HEK293 (cell line): ENCODE results near the gene PAK6.

ENCODE experiments used
- CTCF ChIA-PET: fragments of 350-600 bp; formaldehyde crosslinking; extraction: SDS; loops from one replicate; lab custom pipeline; 2021; ENCODE audit warnings: antibody characterized with exemption; lab: Yijun Ruan, JAX
- POLR2A ChIA-PET: fragments of 300-600 bp; formaldehyde crosslinking; extraction: SDS; loops from one replicate; lab custom pipeline; 2020; ENCODE audit warnings: antibody characterized with exemption, inconsistent platforms; lab: Yijun Ruan, JAX
- H3K27ac ChIP-seq: fragments of 200-500 bp; sonication (Bioruptor generic); 2 replicates; pipeline ENCODE4 v1.5.1; 2014; ENCODE audit warnings: low read depth, low read length, control low read depth, inconsistent platforms; ENCODE audit errors: extremely low read depth
- H3K36me3 ChIP-seq, 2 experiments: fragments of 200-500 bp in 1 of 2; sonication (Bioruptor generic) in 1 of 2; 1 replicate in 1 of 2; 2 replicates in 1 of 2; pipeline ENCODE4 v1.5.1; 2014 to 2017; ENCODE audit warnings: inconsistent platforms in 2 of 2, low read length in 2 of 2; ENCODE audit not compliant: control insufficient read depth in 2 of 2, insufficient read depth in 1 of 2
- H3K4me1 ChIP-seq: fragments of 200-500 bp; sonication (Bioruptor generic); 2 replicates; pipeline ENCODE4 v1.5.1; 2014; ENCODE audit warnings: mild to moderate bottlenecking, low read length, inconsistent platforms; ENCODE audit not compliant: control insufficient read depth, insufficient read depth
- H3K4me3 ChIP-seq: 2 replicates; pipeline ENCODE4 v1.5.1; 2011; ENCODE audit warnings: low read depth, mild to moderate bottlenecking, control low read depth, low read length, moderate library complexity
- H3K9me3 ChIP-seq: fragments of 200-500 bp; sonication (Bioruptor generic); 2 replicates; pipeline ENCODE4 v1.5.1; 2014; ENCODE audit warnings: low read depth, low read length, inconsistent platforms; ENCODE audit not compliant: control insufficient read depth, insufficient read depth
- EGR2 ChIP-seq: fragments of 450-650 bp; formaldehyde crosslinking; IDR thresholded peaks from 2 replicates; pipeline ENCODE4 v1.5.1; 2016; ENCODE audit warnings: low read depth, missing biosample characterization, missing genetic modification characterization
- IKZF3 ChIP-seq: fragments of 450-650 bp; IDR thresholded peaks from 2 replicates; pipeline ENCODE4 v1.5.0; 2018; ENCODE audit warnings: missing biosample characterization, mild to moderate bottlenecking, missing genetic modification characterization, moderate library complexity
- KLF17 ChIP-seq: fragments of 450-650 bp; formaldehyde crosslinking; IDR thresholded peaks from 2 replicates; pipeline ENCODE4 v1.5.1; 2016; ENCODE audit warnings: missing biosample characterization, missing genetic modification characterization
- OSR2 ChIP-seq: fragments of 450-650 bp; formaldehyde crosslinking; IDR thresholded peaks from 2 replicates; pipeline ENCODE4 v1.5.1; 2016; ENCODE audit warnings: missing biosample characterization, missing genetic modification characterization
- PRDM1 ChIP-seq: fragments of 450-650 bp; formaldehyde crosslinking; IDR thresholded peaks from 2 replicates; pipeline ENCODE4; 2016; ENCODE audit warnings: missing biosample characterization, missing genetic modification characterization
- REPIN1 ChIP-seq: fragments of 450-650 bp; formaldehyde crosslinking; IDR thresholded peaks from 2 replicates; pipeline ENCODE4 v1.5.1; 2017; ENCODE audit warnings: missing biosample characterization, missing genetic modification characterization, low read depth
- SP7 ChIP-seq: fragments of 450-650 bp; formaldehyde crosslinking; IDR thresholded peaks from 2 replicates; pipeline ENCODE4 v1.5.1; 2016; ENCODE audit warnings: missing biosample characterization, missing genetic modification characterization
- WT1 ChIP-seq: fragments of 450-650 bp; formaldehyde crosslinking; IDR thresholded peaks from 2 replicates; pipeline ENCODE4 v1.5.1; 2016; ENCODE audit warnings: missing biosample characterization, missing genetic modification characterization
- ZBTB20 ChIP-seq: fragments of 450-650 bp; formaldehyde crosslinking; IDR thresholded peaks from 2 replicates; pipeline ENCODE4 v1.5.1; 2016; ENCODE audit warnings: missing biosample characterization, missing genetic modification characterization
- ZBTB8A ChIP-seq: fragments of 450-650 bp; formaldehyde crosslinking; IDR thresholded peaks from 2 replicates; pipeline ENCODE4 v1.5.1; 2016; ENCODE audit warnings: missing biosample characterization, missing genetic modification characterization
- ZNF155 ChIP-seq: fragments of 450-650 bp; formaldehyde crosslinking; IDR thresholded peaks from 2 replicates; pipeline ENCODE4 v1.5.1; 2016; ENCODE audit warnings: missing biosample characterization, missing genetic modification characterization
- ZNF341 ChIP-seq: fragments of 450-650 bp; formaldehyde crosslinking; IDR thresholded peaks from 2 replicates; pipeline ENCODE4; 2016; ENCODE audit warnings: low read depth, missing biosample characterization, missing genetic modification characterization
- ZNF366 ChIP-seq: fragments of 450-650 bp; formaldehyde crosslinking; conservative IDR thresholded peaks from 2 replicates; pipeline ENCODE4 v1.5.1; 2016; ENCODE audit warnings: missing biosample characterization, missing genetic modification characterization
- ZNF398 ChIP-seq: fragments of 450-650 bp; formaldehyde crosslinking; IDR thresholded peaks from 2 replicates; pipeline ENCODE4 v1.5.1; 2017; ENCODE audit warnings: missing biosample characterization, missing genetic modification characterization
- ZNF600 ChIP-seq: fragments of 450-650 bp; formaldehyde crosslinking; IDR thresholded peaks from 2 replicates; pipeline ENCODE4 v1.5.1; 2016; ENCODE audit warnings: missing biosample characterization, missing genetic modification characterization
- ZNF610 ChIP-seq: fragments of 450-650 bp; formaldehyde crosslinking; IDR thresholded peaks from 2 replicates; pipeline ENCODE4 v1.5.1; 2016; ENCODE audit warnings: missing biosample characterization, missing genetic modification characterization, borderline replicate concordance
- ZNF660 ChIP-seq: fragments of 450-650 bp; IDR thresholded peaks from 2 replicates; pipeline ENCODE4 v1.5.1; 2018; ENCODE audit warnings: missing biosample characterization, mild to moderate bottlenecking, missing genetic modification characterization
- TF ChIP-seq, protein P1 (sequence below): fragments of 450-650 bp; formaldehyde crosslinking; IDR thresholded peaks from 2 replicates; pipeline ENCODE4 v1.5.1; 2016; ENCODE audit warnings: missing biosample characterization, missing genetic modification characterization
- TF ChIP-seq, protein P2 (sequence below): fragments of 450-650 bp; formaldehyde crosslinking; IDR thresholded peaks from 2 replicates; pipeline ENCODE4 v1.5.1; 2016; ENCODE audit warnings: missing biosample characterization, missing genetic modification characterization
- TF ChIP-seq, protein P3 (sequence below): fragments of 450-650 bp; formaldehyde crosslinking; optimal IDR thresholded peaks from 2 replicates; pipeline ENCODE3; 2016; ENCODE audit warnings: missing biosample characterization, mild to moderate bottlenecking, missing genetic modification characterization
- TF ChIP-seq, protein P4 (sequence below): fragments of 450-650 bp; formaldehyde crosslinking; IDR thresholded peaks from 2 replicates; pipeline ENCODE4 v1.5.1; 2017; ENCODE audit warnings: missing biosample characterization, missing genetic modification characterization

PAK6 gene

GRCh38 chr15:40322531-40323238 lies 83.8 kb downstream of the PAK6 start (continued):
- peak; percentile 32; the same call in 1 of the 2 replicates for TF ChIP-seq ZNF366
- peak; percentile 96 for TF ChIP-seq PRDM1
- peak; percentile 80 for TF ChIP-seq WT1 (tag by site-specific recombination)
- TF ChIP-seq, protein P1, sequence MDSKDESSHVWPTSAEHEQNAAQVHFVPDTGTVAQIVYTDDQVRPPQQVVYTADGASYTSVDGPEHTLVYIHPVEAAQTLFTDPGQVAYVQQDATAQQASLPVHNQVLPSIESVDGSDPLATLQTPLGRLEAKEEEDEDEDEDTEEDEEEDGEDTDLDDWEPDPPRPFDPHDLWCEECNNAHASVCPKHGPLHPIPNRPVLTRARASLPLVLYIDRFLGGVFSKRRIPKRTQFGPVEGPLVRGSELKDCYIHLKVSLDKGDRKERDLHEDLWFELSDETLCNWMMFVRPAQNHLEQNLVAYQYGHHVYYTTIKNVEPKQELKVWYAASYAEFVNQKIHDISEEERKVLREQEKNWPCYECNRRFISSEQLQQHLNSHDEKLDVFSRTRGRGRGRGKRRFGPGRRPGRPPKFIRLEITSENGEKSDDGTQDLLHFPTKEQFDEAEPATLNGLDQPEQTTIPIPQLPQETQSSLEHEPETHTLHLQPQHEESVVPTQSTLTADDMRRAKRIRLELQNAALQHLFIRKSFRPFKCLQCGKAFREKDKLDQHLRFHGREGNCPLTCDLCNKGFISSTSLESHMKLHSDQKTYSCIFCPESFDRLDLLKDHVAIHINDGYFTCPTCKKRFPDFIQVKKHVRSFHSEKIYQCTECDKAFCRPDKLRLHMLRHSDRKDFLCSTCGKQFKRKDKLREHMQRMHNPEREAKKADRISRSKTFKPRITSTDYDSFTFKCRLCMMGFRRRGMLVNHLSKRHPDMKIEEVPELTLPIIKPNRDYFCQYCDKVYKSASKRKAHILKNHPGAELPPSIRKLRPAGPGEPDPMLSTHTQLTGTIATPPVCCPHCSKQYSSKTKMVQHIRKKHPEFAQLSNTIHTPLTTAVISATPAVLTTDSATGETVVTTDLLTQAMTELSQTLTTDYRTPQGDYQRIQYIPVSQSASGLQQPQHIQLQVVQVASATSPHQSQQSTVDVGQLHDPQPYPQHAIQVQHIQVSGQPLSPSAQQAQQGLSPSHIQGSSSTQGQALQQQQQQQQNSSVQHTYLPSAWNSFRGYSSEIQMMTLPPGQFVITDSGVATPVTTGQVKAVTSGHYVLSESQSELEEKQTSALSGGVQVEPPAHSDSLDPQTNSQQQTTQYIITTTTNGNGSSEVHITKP (tag by site-specific recombination), result peak; percentile 87; the same call in 1 of the 2 replicates
- peak; percentile 86 for TF ChIP-seq ZBTB8A (tag by site-specific recombination)
- peak; percentile 76 for TF ChIP-seq SP7 (tag by site-specific recombination)
- peak; percentile 73; the same call in 1 of the 2 replicates for TF ChIP-seq ZNF600 (tag by site-specific recombination)
- peak; percentile 77 for TF ChIP-seq ZBTB20 (tag by site-specific recombination)
- TF ChIP-seq ZNF610 (tag by site-specific recombination), result peak; percentile 70; the same call in 1 of the 2 replicates
- TF ChIP-seq ZNF341 (tag by site-specific recombination), result peak; percentile 74
- TF ChIP-seq ZNF155, result no peak
- TF ChIP-seq REPIN1 (tag by site-specific recombination), result no peak
- peak; percentile 92 for TF ChIP-seq ZNF398 (tag by site-specific recombination)

GRCh38 chr15:40323239-40323952 lies 84.5 kb downstream of the PAK6 start, which contains the start of gene INAFM2:
INAFM2 (plus strand) TSS chr15:40323692; CDS start chr15:40324056, 364 bp downstream.
- peak within 1 kb of the TSS; percentile 81; the same call in 1 of the 2 replicates for H3K27ac ChIP-seq
- CTCF ChIA-PET, result interaction anchor here (0.7 to 5.2 kb wide), 7 partner anchors 9 to 286 kb away, joined by 4 to 64 read pairs (median 5); no protein-coding TSS in a partner anchor
- no peaks in the 10 kb centered on the region for H3K9me3 ChIP-seq
- POLR2A ChIA-PET, result interaction anchor here (0.6 to 1.5 kb wide), 12 partner anchors 9 to 361 kb away, joined by 3 to 8 read pairs (median 3); partner anchors contain the start of genes CCDC32, IVD and KNSTRN
- H3K4me3 ChIP-seq, result peak within 1 kb of the TSS; percentile 70
- H3K4me1 ChIP-seq, result peaks cover 13% of the 10 kb centered on the region; the same call in 1 of the 2 replicates
- peaks cover 0 to 10% of the 10 kb centered on the region in 2 experiments; a peak in 1 of 3 replicates for H3K36me3 ChIP-seq
- TF ChIP-seq, protein P2, sequence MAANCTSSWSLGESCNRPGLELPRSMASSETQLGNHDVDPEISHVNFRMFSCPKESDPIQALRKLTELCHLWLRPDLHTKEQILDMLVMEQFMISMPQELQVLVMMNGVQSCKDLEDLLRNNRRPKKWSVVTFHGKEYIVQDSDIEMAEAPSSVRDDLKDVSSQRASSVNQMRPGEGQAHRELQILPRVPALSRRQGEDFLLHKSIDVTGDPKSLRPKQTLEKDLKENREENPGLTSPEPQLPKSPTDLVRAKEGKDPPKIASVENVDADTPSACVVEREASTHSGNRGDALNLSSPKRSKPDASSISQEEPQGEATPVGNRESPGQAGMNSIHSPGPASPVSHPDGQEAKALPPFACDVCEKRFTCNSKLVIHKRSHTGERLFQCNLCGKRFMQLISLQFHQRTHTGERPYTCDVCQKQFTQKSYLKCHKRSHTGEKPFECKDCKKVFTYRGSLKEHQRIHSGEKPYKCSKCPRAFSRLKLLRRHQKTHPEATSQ, result no peak
- TF ChIP-seq, protein P3, sequence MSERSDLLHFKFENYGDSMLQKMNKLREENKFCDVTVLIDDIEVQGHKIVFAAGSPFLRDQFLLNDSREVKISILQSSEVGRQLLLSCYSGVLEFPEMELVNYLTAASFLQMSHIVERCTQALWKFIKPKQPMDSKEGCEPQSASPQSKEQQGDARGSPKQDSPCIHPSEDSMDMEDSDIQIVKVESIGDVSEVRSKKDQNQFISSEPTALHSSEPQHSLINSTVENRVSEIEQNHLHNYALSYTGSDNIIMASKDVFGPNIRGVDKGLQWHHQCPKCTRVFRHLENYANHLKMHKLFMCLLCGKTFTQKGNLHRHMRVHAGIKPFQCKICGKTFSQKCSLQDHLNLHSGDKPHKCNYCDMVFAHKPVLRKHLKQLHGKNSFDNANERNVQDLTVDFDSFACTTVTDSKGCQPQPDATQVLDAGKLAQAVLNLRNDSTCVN (tag by site-specific recombination), result peak; percentile 67
- TF ChIP-seq OSR2 (tag by site-specific recombination) (0 out of 2 replicates have a peak, but pooled peaks have one; percentile 10), ZNF610 (tag by site-specific recombination) (0 out of 2 replicates have a peak, but pooled peaks have one; percentile 33), IKZF3 (peak; percentile 48; the same call in 1 of the 2 replicates), ZNF660 (tag by site-specific recombination) (peak; percentile 52; the same call in 1 of the 2 replicates), ZBTB8A (tag by site-specific recombination) (peak; percentile 86), EGR2 (tag by site-specific recombination) (0 out of 2 replicates have a peak, but pooled peaks have one; percentile 14), KLF17 (tag by site-specific recombination) (peak; percentile 55; the same call in 1 of the 2 replicates)
- TF ChIP-seq, protein P4, sequence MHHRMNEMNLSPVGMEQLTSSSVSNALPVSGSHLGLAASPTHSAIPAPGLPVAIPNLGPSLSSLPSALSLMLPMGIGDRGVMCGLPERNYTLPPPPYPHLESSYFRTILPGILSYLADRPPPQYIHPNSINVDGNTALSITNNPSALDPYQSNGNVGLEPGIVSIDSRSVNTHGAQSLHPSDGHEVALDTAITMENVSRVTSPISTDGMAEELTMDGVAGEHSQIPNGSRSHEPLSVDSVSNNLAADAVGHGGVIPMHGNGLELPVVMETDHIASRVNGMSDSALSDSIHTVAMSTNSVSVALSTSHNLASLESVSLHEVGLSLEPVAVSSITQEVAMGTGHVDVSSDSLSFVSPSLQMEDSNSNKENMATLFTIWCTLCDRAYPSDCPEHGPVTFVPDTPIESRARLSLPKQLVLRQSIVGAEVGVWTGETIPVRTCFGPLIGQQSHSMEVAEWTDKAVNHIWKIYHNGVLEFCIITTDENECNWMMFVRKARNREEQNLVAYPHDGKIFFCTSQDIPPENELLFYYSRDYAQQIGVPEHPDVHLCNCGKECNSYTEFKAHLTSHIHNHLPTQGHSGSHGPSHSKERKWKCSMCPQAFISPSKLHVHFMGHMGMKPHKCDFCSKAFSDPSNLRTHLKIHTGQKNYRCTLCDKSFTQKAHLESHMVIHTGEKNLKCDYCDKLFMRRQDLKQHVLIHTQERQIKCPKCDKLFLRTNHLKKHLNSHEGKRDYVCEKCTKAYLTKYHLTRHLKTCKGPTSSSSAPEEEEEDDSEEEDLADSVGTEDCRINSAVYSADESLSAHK (tag by site-specific recombination), result 0 out of 2 replicates have a peak, but pooled peaks have one; percentile 32
